K562 (cell line): ENCODE measurements around the gene ARHGAP35. TPM values are rescaled to one million over a fixed set of nuclear protein-coding genes. Genes with fewer than 3 reads are reported as not detected.

Experiments
- CBFA2T3 ChIP-seq: fragments of 450-650 bp; IDR thresholded peaks from 2 replicates; pipeline ENCODE4 v1.6.1; 2017
- GTF2E2 ChIP-seq: fragments of 200-800 bp; sonication (Bioruptor generic); IDR thresholded peaks from 2 replicates; pipeline ENCODE4 v1.6.1; 2016; ENCODE audit warnings: missing genetic modification characterization, missing compliant biosample characterization
- HINFP ChIP-seq: fragments of 450-650 bp; conservative IDR thresholded peaks from 2 replicates; pipeline ENCODE4 v1.6.1; 2016; ENCODE audit warnings: missing genetic modification characterization, low read depth, mild to moderate bottlenecking, control low read depth, missing compliant biosample characterization
- ILK ChIP-seq: fragments of 450-650 bp; IDR thresholded peaks from 2 replicates; pipeline ENCODE4 v1.6.1; 2016; ENCODE audit warnings: missing genetic modification characterization, low read depth, mild to moderate bottlenecking, missing compliant biosample characterization, moderate library complexity, borderline replicate concordance
- KHSRP ChIP-seq: fragments of 450-650 bp; IDR thresholded peaks from 2 replicates; pipeline ENCODE4 v1.6.1; 2017
- MAZ ChIP-seq, 2 experiments: fragments of 450-650 bp in 1 of 2; sonication (generic) in 1 of 2; formaldehyde crosslinking; IDR thresholded peaks in 1 of 2; conservative IDR thresholded peaks in 1 of 2; 2 replicates each; pipeline versions ENCODE4 v1.4.0 to v1.5.0; 2020; ENCODE audit warnings: mild to moderate bottlenecking in 1 of 2, missing genetic modification reagents in 1 of 2
- NEUROD1 ChIP-seq: fragments of 150-350 bp; IDR thresholded peaks from 2 replicates; pipeline ENCODE4 v1.6.1; 2014; ENCODE audit warnings: borderline replicate concordance, low read length, low read depth; ENCODE audit not compliant: partially characterized antibody
- NFIX ChIP-seq: fragments of 250-450 bp; sonication (Bioruptor Pico); IDR thresholded peaks from 2 replicates; pipeline ENCODE4 v1.4.0; 2020; ENCODE audit warnings: low read depth, mild to moderate bottlenecking, moderate library complexity
- NUFIP1 ChIP-seq: fragments of 450-650 bp; IDR thresholded peaks from 2 replicates; pipeline ENCODE4 v1.6.1; 2018; ENCODE audit not compliant: partially characterized antibody
- RBM15 ChIP-seq: fragments of 200-400 bp; formaldehyde crosslinking; IDR thresholded peaks from 2 replicates; pipeline ENCODE4 v1.6.1; 2018; ENCODE audit warnings: mild to moderate bottlenecking, low read length, moderate library complexity; ENCODE audit not compliant: insufficient read depth
- SMAD1 ChIP-seq: fragments of 150-350 bp; IDR thresholded peaks from 2 replicates; pipeline ENCODE4 v1.6.1; 2014; ENCODE audit warnings: low read length, low read depth; ENCODE audit not compliant: partially characterized antibody
- SMARCB1 ChIP-seq: IDR thresholded peaks from 2 replicates; pipeline ENCODE4 v1.6.1; 2011; ENCODE audit warnings: improper control_type of control experiment, low read depth; ENCODE audit not compliant: insufficient read length
- TAF1 ChIP-seq: IDR thresholded peaks from 2 replicates; pipeline ENCODE4 v1.6.1; 2011; ENCODE audit warnings: mild to moderate bottlenecking, low read length, moderate library complexity; ENCODE audit not compliant: insufficient read depth, control insufficient read depth, severe bottlenecking; ENCODE audit errors: extremely low read depth
- TGIF2 ChIP-seq: sonication (generic); formaldehyde crosslinking; IDR thresholded peaks from 2 replicates; pipeline ENCODE4 v1.8.1; 2022; ENCODE audit warnings: mild to moderate bottlenecking, missing genetic modification reagents, moderate library complexity
- THRAP3 ChIP-seq: fragments of 450-650 bp; IDR thresholded peaks from 2 replicates; pipeline ENCODE4 v1.6.1; 2016; ENCODE audit warnings: mild to moderate bottlenecking, inconsistent platforms, borderline replicate concordance
- TSHZ1 ChIP-seq: fragments of 250-450 bp; sonication (Bioruptor Pico); IDR thresholded peaks from 2 replicates; pipeline ENCODE4 v1.4.0; 2020; ENCODE audit warnings: mild to moderate bottlenecking, moderate library complexity
- U2AF2 ChIP-seq: fragments of 200-400 bp; formaldehyde crosslinking; optimal IDR thresholded peaks from 2 replicates; pipeline ENCODE3; 2017; ENCODE audit warnings: low read depth, mild to moderate bottlenecking, low read length
- USF1 ChIP-seq: sonication (generic); formaldehyde crosslinking; IDR thresholded peaks from 2 replicates; pipeline ENCODE4 v1.9.0; 2022; ENCODE audit warnings: mild to moderate bottlenecking, missing genetic modification reagents
- ZEB2 ChIP-seq: fragments of 450-650 bp; IDR thresholded peaks from 2 replicates; pipeline ENCODE4 v1.6.1; 2016
- ZNF121 ChIP-seq: sonication (generic); formaldehyde crosslinking; conservative IDR thresholded peaks from 2 replicates; pipeline ENCODE4 v1.8.0; 2022; ENCODE audit warnings: missing genetic modification reagents
- ZNF584 ChIP-seq: fragments of 200-800 bp; sonication (Bioruptor generic); IDR thresholded peaks from 2 replicates; pipeline ENCODE4 v1.6.1; 2016; ENCODE audit warnings: low read depth, mild to moderate bottlenecking, missing genetic modification characterization, missing compliant biosample characterization
- polyA plus RNA-seq, 8 experiments: library from polyadenylated mRNA; depleted of rRNA in 4 of 8; stranded (reverse) in 5 of 8; unstranded in 3 of 8; fragments of >200 nt; fragmentation: Nextera tagmentation in 2 of 8; fragmentation: Illumina TruSeq in 1 of 8; extraction: Ambion mirVana in 2 of 8; extraction: Trizol in 1 of 8; gene quantifications; 2 replicates each; pipeline versions ENCODE4 v1.2.1 to v1.2.3, GENCODE V29; 2011 to 2014; ENCODE audit warnings: inconsistent platforms in 1 of 8, missing spikeins in 1 of 8
- total RNA-seq, 7 experiments: library from RNA; depleted of rRNA in 6 of 7; stranded (reverse); fragments of >200 nt in 6 of 7; fragmentation: Illumina TruSeq in 2 of 7; extraction: Trizol in 2 of 7; gene quantifications; 2 replicates each; pipeline versions ENCODE4 v1.2.1 to v1.2.3, GENCODE V29; 2011 to 2021; ENCODE audit warnings: low replicate concordance in 1 of 7

ARHGAP35 gene
- total and polyA plus RNA-seq, 9 of the 15 experiments (the other 6 are each of a cell fraction or from before 2014, with no cell fraction given) = 0.27 to 26.4 (median 10.2) TPM

- TF ChIP-seq RBM15 (no peak), NFIX (CRISPR knock-in tag) (no peak), TSHZ1 (CRISPR knock-in tag) (no peak), ILK (tag) (no peak), KHSRP (no peak), USF1 (CRISPR knock-in tag) (no peak), SMARCB1 (no peak), CBFA2T3 (peak; percentile 28; the same call in 1 of the 2 replicates), SMAD1 (no peak), NUFIP1 (no peak), MAZ (CRISPR knock-in tag; conservative IDR thresholded peaks at IDR 0.05 in 1 of 2, IDR thresholded peaks at IDR 0.05 in 1 of 2) (no peak; a peak in 1 of 4 replicates), ZNF121 (CRISPR knock-in tag) (no peak), TGIF2 (no peak), ZEB2 (no peak), HINFP (tag) (no peak), ZNF584 (no peak), GTF2E2 (tag) (no peak), U2AF2 (no peak), THRAP3 (no peak), NEUROD1 (peak; percentile 45), TAF1 (peak; percentile 23)
Measured at GRCh38 chr19:46862974-46863632, 2.3 kb downstream of the ARHGAP35 start (continued).
